H54 (cell line): ENCODE results near the gene IGLON5.

ENCODE experiments used
- DNase-seq: peaks from one replicate; pipeline ENCODE4 v3.0.0; 2011; ENCODE audit warnings: low spot score, mixed read lengths; ENCODE audit not compliant: insufficient read length
- FAIRE-seq: peaks from 3 replicates; lab custom pipeline; 2011; peaks lifted over from hg19 to GRCh38; lab: Jason Lieb, UNC
- POLR2A ChIP-seq: IDR thresholded peaks from 2 replicates; pipeline ENCODE4 v1.6.1; 2011; ENCODE audit warnings: low read depth, mild to moderate bottlenecking, low read length

IGLON5 gene

GRCh38 chr19:51324167-51324481 is 12.7 kb downstream of the IGLON5 start:
- TF ChIP-seq POLR2A = no peak
- FAIRE-seq (no peak), DNase-seq (no peak)

- no peak for FAIRE-seq
- no peak for TF ChIP-seq POLR2A
Observed at GRCh38 chr19:51325161-51325976, 13.9 kb downstream of the IGLON5 start.

GRCh38 chr19:51326216-51327065 is 15.0 kb downstream of the IGLON5 start:
- FAIRE-seq = no peak

More at GRCh38 chr19:51325161-51325976, 13.9 kb downstream of the IGLON5 start:
- no peak for DNase-seq

GRCh38 chr19:51327066-51328001 is 15.9 kb downstream of the IGLON5 start:
- DNase-seq (no peak), FAIRE-seq (no peak)
- TF ChIP-seq POLR2A = no peak

More at GRCh38 chr19:51326216-51327065, 15.0 kb downstream of the IGLON5 start:
- TF ChIP-seq POLR2A = no peak
- DNase-seq = no peak

- TF ChIP-seq POLR2A = no peak
- DNase-seq (no peak), FAIRE-seq (no peak)
Observed at GRCh38 chr19:51329411-51329810, 18.0 kb downstream of the IGLON5 start.

GRCh38 chr19:51330366-51330765 is 18.9 kb downstream of the IGLON5 start:
- TF ChIP-seq POLR2A = no peak
- no peak for FAIRE-seq
- no peak for DNase-seq

- FAIRE-seq (no peak), DNase-seq (no peak)
- no peak for TF ChIP-seq POLR2A
Observed at GRCh38 chr19:51331193-51331592, 19.7 kb downstream of the IGLON5 start.

- FAIRE-seq (no peak), DNase-seq (no peak)
- TF ChIP-seq POLR2A = no peak
Observed at GRCh38 chr19:51331716-51332115, 20.3 kb downstream of the IGLON5 start.

GRCh38 chr19:51333836-51334460 is 22.5 kb downstream of the IGLON5 start:
- no peak for TF ChIP-seq POLR2A
- DNase-seq = no peak
- no peak for FAIRE-seq

- no peak for TF ChIP-seq POLR2A
- DNase-seq (no peak), FAIRE-seq (no peak)
Observed at GRCh38 chr19:51337141-51337860, 25.9 kb downstream of the IGLON5 start.

GRCh38 chr19:51337861-51338562 is 26.6 kb downstream of the IGLON5 start:
- no peak for TF ChIP-seq POLR2A
- FAIRE-seq = no peak

More at GRCh38 chr19:51337861-51338562, 26.6 kb downstream of the IGLON5 start:
- no peak for DNase-seq
